ENCODE measurements around the gene ZDHHC14.

The ZDHHC14 gene

DNA sequence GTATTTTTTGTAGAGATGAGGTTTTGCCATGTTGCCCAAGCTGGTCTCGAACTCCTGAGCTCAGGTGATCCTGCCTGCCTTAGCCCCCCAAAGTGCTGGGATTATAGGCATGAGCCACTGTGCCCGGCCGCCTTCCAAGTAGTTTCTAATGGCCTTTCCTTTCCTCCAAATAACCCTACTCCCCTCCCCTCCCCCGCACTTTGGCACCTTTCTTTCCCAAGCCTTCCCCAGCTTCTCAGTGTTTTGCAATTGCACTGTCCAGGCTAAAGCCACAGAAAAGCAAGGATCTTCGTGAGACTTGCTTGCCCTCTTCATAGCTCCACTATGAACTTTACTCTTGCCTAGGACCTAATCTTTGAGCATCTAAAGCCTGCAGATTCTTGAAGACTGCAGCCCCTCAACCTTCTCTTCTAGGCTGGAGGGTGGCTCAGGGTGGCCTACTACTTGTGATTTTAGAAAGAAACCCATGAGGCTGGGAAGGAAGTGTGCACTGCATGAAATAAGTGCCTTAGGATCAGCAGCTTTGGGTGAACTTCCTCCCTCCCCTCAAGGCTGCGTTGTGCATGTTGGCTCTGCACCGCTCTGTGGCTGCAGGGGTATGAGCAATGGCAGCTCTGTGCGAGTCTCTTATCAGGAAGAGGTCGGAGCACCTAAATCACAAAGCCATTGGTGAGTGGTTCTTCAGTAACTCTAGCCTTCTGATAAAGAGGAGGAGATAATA lies 289.6 kb downstream of the ZDHHC14 start:
- DNase-seq (ENCODE audit: low spot score in 2 of 2) (no peak), ATAC-seq (ENCODE audit: low read depth) (no peak)
- H3K27me3 Mint-ChIP-seq, result no peaks in the 10 kb centered on the region
- H3K27ac Mint-ChIP-seq, result no peak overlapping the region
- peaks cover 9% of the 10 kb centered on the region for H3K36me3 Mint-ChIP-seq
- no peak overlapping the region for H3K4me3 Mint-ChIP-seq
- no peaks in the 10 kb centered on the region for H3K9me3 Mint-ChIP-seq
- peaks cover 6% of the 10 kb centered on the region for H3K4me1 Mint-ChIP-seq

DNA sequence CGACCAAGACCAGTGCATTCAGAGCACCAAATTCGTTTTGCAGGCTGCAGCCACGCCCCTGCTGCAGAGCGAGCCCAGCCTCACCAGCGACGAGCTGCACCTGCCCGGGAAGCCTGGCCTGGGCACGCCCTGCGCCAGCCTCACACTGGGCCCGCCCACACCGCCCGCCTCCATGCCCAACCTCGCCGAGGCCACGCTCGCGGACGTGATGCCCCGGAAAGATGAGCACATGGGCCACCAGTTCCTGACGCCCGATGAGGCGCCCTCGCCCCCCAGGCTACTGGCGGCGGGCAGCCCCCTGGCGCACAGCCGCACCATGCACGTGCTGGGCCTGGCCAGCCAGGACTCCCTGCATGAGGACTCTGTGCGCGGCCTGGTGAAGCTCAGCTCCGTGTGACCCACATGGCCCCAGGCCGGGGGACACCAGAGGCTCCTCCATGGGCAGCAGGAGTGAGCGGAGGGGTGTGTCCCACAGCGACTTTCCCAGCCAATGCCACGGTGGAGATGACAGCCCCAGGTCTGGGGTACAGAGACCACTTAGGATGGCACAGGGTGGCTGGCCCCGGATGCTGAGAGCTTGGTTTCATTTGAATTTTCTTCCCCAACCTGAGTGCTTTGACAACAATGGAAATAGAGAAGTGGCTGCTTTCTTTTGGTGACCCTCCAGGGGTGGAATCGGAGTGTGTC lies 291.9 kb downstream of the ZDHHC14 start:
- DNase-seq (ENCODE audit: low spot score in 2 of 2) (no peak), ATAC-seq (ENCODE audit: low read depth) (no peak)
- Mint-ChIP-seq H3K9me3 (no peaks in the 10 kb centered on the region), H3K4me3 (no peak overlapping the region), H3K27me3 (no peaks in the 10 kb centered on the region), H3K4me1 (peaks cover under 1% of the 10 kb centered on the region), H3K27ac (no peak overlapping the region), H3K36me3 (peaks cover 14% of the 10 kb centered on the region)

DNA sequence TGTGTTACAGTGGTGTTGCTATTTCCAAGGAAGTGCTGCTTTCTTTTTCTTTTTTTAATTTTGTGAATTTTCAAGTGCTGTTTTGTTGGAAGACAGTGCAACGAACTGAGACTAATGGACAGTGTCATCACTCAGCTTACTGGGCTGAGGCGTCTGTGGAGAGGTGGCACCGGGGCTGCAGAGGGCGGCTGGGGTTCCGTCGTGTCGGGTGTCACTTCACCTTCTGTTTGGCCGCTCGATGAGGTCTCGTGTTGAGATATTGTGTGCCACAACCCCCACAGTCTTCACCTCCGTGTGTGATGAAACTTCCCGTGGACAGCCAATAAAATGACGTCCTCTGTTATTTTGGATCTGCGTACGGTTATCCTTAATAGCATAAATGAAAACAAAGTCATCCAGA lies 292.6 kb downstream of the ZDHHC14 start:
- DNase-seq (ENCODE audit: low spot score in 2 of 2), result no peak
- Mint-ChIP-seq H3K27me3 (no peaks in the 10 kb centered on the region), H3K4me1 (no peaks in the 10 kb centered on the region), H3K27ac (no peak overlapping the region), H3K9me3 (no peaks in the 10 kb centered on the region), H3K36me3 (peaks cover 14% of the 10 kb centered on the region), H3K4me3 (no peak overlapping the region)
- ATAC-seq (ENCODE audit: low read depth), result no peak

DNA sequence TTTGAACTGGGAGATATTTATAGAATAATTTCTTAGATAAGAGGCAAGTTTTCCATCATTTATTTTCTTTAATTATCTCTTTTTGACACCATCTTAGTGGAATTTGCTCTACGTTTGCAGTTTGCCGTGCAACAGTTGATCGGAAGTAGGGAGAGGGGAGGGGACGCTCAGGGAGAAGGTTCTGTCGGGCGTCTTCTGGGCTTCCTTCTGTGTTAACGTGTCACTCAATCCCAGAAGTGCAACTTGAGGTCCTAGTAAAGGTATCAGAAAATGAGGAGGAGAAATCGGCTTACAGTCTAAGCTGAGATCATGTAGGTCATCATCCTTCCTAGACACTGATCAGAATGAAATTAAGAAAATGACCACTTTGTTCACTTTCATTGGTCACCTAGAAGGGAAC lies 293.1 kb downstream of the ZDHHC14 start:
- Mint-ChIP-seq H3K4me1 (no peaks in the 10 kb centered on the region), H3K9me3 (no peaks in the 10 kb centered on the region), H3K27me3 (no peaks in the 10 kb centered on the region), H3K4me3 (no peak overlapping the region), H3K27ac (no peak overlapping the region), H3K36me3 (peaks cover 13% of the 10 kb centered on the region)
- ATAC-seq (ENCODE audit: low read depth) (no peak), DNase-seq (ENCODE audit: low spot score in 2 of 2) (no peak)

DNA sequence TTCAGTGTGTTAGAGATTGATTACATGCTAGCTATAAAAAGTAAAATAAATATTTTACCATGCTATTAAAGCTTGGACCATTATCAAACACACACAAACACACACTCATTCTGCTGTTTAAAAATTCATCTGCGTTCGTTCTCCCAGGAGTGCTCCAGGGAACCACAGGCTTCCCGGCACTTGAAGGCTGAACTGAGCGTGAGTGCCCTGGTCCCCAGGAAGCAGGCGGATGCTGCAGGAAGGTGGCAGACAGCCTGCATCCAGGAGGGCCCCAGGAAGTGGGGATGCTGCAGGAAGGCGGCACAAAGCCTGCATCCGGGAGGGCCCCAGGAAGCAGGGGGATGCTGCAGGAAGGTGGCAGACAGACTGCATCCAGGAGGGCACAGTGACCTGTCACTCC lies 294.8 kb downstream of the ZDHHC14 start:
- no peak for ATAC-seq (ENCODE audit: low read depth)
- DNase-seq (ENCODE audit: low spot score in 2 of 2), result no peak
- H3K4me1 Mint-ChIP-seq, result no peaks in the 10 kb centered on the region
- no peak overlapping the region for H3K27ac Mint-ChIP-seq
- peaks cover 13% of the 10 kb centered on the region for H3K36me3 Mint-ChIP-seq
- H3K9me3 Mint-ChIP-seq, result no peaks in the 10 kb centered on the region
- H3K27me3 Mint-ChIP-seq, result no peaks in the 10 kb centered on the region
- H3K4me3 Mint-ChIP-seq, result no peak overlapping the region

DNA sequence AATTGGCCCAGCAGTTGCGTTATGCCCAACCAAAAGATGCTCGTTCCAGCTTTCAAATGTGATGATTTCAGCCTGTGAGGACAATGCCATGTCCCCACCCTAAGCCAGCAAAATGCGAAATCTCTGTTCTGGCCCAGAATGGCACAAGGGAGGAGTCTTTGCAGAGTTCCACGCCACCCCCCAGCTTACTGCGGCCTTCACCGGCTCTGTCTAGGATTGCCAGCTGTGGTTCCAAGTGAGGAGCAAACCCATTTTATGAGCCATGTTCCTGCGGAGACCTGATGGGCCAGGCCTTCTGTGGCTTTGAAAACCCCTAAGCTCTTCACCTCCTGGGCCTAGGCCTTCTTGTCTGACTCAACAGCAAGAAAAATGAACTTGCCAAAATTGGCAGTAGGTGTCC lies 295.3 kb downstream of the ZDHHC14 start:
- Mint-ChIP-seq H3K27ac (no peak overlapping the region), H3K4me1 (no peaks in the 10 kb centered on the region), H3K9me3 (no peaks in the 10 kb centered on the region), H3K27me3 (no peaks in the 10 kb centered on the region), H3K4me3 (no peak overlapping the region), H3K36me3 (peaks cover 13% of the 10 kb centered on the region)
- DNase-seq (ENCODE audit: low spot score in 2 of 2), result no peak
- ATAC-seq (ENCODE audit: low read depth), result no peak

DNA sequence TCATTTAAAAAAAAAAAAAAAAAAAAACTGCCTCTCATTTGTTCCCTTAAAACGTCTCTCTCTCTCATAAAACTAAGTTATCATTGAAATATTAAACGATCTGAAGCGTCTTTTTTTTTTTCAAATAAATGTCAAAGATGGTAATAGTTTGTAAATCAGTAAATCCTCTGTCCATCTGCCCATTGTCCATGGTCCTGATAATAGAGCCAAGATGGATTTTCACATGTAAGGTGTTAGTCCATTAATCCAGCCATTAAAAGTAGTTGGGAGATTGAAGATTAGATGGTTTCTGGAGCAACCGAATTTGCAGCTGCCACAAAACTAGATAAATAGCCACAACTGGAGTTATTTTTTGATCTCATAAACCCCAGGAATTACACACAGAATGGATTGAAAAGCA lies 296.2 kb downstream of the ZDHHC14 start:
- no peak overlapping the region for H3K4me3 Mint-ChIP-seq
- H3K4me1 Mint-ChIP-seq, result no peaks in the 10 kb centered on the region
- H3K9me3 Mint-ChIP-seq, result no peaks in the 10 kb centered on the region
- no peaks in the 10 kb centered on the region for H3K27me3 Mint-ChIP-seq
- peaks cover 9% of the 10 kb centered on the region for H3K36me3 Mint-ChIP-seq
- ATAC-seq (ENCODE audit: low read depth), result no peak
- no peak overlapping the region for H3K27ac Mint-ChIP-seq
- no peak for DNase-seq (ENCODE audit: low spot score in 2 of 2)

DNA sequence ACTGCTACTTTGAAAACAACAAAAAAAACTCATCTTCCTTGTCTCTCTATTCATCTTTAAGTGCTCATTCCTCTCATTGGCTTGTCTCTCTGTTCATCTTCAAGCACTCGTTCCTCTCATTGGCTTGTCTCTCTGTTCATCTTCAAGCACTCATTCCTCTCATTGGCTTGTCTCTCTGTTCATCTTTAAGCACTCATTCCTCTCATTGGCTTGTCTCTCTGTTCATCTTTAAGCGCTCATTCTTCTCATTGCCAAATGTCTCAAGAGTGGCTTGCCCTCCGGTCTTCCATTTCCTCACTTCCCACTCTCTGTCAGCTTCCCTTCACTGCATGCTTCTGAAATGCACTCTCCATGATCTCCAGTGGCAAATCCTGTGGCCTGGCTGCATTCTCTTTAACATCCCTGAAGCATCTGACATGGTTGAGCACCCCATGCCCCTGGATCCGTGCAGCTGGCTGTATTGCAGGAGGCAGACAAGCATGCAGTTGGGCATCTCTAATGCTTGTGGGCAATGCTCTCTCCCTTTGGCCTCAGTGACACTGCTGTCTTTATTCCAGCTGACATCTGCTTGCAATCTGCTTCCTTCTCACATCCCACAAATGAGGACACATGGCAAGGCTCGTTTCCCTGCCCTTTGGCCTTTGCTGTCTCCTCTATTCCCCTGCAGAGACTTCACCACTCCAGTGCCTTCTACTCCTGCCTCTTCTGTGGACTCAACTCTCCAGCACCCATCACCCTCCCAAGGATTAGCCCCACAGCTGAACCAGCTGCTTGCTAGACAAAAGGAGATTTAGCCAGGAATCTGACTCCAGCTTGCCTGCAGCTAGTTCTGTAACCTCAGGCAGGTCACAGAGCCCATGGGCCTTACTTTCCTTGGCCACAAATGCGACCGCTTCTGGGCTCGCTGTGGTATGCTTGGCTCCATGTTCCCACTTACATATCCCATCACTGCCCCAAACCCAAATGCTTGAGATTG lies 298.9 kb downstream of the ZDHHC14 start:
- no peaks in the 10 kb centered on the region for H3K27me3 Mint-ChIP-seq
- no peaks in the 10 kb centered on the region for H3K4me1 Mint-ChIP-seq
- peaks cover 7% of the 10 kb centered on the region for H3K36me3 Mint-ChIP-seq
- no peaks in the 10 kb centered on the region for H3K9me3 Mint-ChIP-seq
- no peak overlapping the region for H3K4me3 Mint-ChIP-seq
- ATAC-seq (ENCODE audit: low read depth) (no peak), DNase-seq (ENCODE audit: low spot score in 2 of 2) (no peak)
- no peak overlapping the region for H3K27ac Mint-ChIP-seq

DNA sequence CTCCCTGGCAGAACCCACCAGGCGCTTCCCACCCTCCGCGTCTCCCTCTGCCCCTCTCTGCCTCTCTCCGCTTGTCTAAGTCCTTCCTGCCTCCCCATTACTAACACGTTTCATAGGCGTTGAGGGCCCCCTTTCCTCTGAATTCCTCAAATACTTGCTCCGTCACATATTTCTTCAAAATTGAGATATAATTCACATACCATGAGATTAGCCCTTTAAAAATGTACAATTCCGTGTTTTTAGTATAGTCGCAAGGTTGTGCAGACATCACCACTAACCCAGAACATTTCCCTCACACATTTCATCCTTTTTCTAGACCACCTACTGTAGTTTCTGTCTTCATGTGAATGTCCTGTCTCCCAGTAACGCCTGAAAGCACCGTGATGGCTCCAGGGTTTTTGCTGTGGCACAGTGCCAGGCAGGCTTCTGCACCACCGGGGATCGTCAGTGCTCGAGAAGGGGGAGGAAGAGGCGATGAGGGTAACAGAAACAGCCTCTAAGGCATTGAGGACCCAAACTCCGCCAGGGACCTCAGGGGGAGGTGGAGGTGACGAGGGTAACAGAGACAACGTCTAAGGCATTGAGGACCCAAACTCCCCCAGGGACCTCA lies 300.2 kb downstream of the ZDHHC14 start:
- Mint-ChIP-seq H3K9me3 (no peaks in the 10 kb centered on the region), H3K4me3 (no peak overlapping the region), H3K4me1 (no peaks in the 10 kb centered on the region), H3K27me3 (no peaks in the 10 kb centered on the region), H3K27ac (no peak overlapping the region), H3K36me3 (peaks cover 5% of the 10 kb centered on the region)
- DNase-seq (ENCODE audit: low spot score in 2 of 2), result no peak
- no peak for ATAC-seq (ENCODE audit: low read depth)

DNA sequence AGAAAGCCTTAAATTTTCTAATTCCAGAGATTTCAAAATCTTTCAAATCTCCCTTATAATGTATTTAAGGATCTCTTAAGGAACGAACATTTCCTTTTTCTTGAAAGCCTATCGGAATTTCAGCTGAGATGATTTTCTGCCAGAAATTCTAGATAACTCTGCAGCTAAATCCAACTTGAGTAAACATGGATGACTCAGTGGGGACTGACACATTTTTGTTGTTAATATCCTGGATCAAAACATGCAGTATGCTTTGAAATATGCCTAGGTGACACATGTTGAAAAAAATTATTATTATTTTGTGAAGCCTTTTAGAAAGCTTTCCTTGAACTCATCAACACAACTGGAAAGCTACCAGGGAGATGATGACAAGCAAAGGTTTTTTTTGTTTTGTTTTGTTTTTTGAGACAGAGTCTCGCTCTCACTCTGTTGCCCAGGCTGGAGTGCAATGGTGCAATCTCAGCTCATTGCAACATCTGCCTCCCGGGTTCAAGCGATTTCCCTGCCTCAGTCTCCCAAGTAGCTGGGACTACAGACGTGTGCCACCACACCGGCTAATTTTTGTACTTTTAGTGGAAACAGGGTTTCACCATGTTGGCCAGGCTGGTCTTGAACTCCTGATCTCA lies 302.0 kb downstream of the ZDHHC14 start:
- H3K9me3 Mint-ChIP-seq, result no peaks in the 10 kb centered on the region
- ATAC-seq (ENCODE audit: low read depth) (no peak), DNase-seq (ENCODE audit: low spot score in 2 of 2) (no peak)
- H3K36me3 Mint-ChIP-seq, result peaks cover 1% of the 10 kb centered on the region
- no peak overlapping the region for H3K4me3 Mint-ChIP-seq
- H3K27ac Mint-ChIP-seq, result no peak overlapping the region
- peaks cover 2% of the 10 kb centered on the region for H3K4me1 Mint-ChIP-seq
- peaks cover 2% of the 10 kb centered on the region for H3K27me3 Mint-ChIP-seq

DNA sequence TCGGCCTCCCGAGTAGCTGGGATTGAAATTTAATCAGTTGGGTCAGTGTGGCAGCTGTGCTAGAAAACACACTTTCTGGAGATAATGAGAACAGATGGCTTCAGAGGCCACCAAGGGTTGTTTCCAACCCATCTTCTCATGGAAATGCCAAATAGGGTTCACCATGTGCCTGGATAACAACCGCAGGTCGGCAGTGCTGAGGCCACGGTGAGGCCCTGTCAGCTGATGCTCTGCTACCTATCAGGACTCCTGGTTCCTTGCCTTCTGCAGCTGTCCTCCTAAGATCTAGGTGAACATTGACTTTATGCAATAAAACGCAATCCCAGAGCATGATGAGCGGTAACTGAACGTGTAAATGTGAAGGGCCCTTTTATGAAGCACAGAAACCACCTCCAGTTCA lies 302.7 kb downstream of the ZDHHC14 start:
- Mint-ChIP-seq H3K27ac (no peak overlapping the region), H3K36me3 (peaks cover 2% of the 10 kb centered on the region), H3K9me3 (no peaks in the 10 kb centered on the region), H3K4me1 (peaks cover 2% of the 10 kb centered on the region), H3K4me3 (no peak overlapping the region), H3K27me3 (peaks cover 2% of the 10 kb centered on the region)
- no peak for ATAC-seq (ENCODE audit: low read depth)
- DNase-seq (ENCODE audit: low spot score in 2 of 2), result no peak

DNA sequence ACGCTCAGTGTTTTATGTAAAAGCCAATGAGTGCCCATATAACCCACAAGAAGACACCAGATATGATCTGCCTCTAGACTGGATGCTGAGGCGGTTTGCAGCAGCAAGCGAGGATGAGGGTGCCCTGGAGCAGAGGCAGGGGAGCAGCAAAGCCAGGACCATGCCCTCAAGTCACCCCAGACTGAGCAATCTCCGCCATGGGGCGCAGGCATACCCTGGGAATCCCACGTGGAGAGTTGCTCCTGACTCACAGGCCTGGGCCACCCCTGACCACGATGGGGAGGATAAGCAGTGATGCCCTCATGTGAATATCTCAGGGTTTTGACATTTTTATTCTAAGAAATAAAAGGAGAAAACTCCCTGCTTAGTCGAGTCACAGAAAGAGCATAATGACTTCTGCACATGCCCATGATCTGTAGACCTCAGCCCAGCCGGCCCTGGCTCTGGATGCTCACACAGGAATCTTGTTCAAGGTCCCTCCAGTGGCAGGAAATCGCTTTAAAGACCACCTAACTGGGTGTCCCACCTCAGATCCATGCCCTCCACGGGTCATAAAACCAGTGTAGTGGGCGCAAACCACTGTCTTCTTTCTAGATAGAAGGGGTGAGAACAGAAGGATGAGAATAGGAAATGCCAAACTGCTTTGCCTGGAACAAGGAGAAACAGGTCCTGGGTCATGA lies 303.8 kb downstream of the ZDHHC14 start:
- Mint-ChIP-seq H3K27me3 (peaks cover 4% of the 10 kb centered on the region), H3K36me3 (peaks cover 2% of the 10 kb centered on the region), H3K9me3 (no peaks in the 10 kb centered on the region), H3K4me1 (peaks cover 2% of the 10 kb centered on the region), H3K27ac (no peak overlapping the region), H3K4me3 (no peak overlapping the region)
- ATAC-seq (ENCODE audit: low read depth), result no peak
- DNase-seq (ENCODE audit: low spot score in 2 of 2), result no peak

DNA sequence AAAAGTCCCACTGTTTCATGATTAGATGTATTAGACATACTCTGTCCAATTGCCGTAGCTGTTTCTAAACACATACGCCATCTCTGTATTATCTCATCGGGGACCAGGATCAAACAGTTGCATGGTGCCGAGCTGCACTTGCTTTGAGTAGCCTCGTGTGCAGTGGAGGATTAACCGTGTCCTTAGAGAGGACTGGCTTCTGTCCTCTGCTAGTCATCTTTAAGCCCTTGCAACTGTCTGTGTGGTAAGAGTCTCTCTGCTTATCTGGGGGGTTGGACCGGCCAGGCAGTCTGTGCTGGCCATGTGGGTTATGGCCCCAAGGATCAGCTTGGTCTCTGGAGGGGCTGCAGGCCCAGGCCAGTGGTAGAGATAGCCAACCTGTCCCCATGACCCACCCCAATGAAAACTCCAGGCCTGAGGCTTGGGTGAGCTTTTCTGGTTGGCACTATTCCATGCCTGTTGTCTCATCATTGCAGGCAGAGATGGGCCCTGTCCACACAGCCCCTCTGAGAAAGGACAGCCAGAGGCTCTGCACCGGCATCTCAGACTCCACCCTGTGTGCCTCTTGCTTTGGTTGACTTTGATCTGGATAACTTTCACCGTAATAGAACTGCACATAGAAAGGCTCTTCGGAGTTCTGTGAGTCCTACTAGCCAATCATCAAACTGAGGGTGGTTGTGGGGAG lies 304.7 kb downstream of the ZDHHC14 start:
- Mint-ChIP-seq H3K36me3 (peaks cover 2% of the 10 kb centered on the region), H3K9me3 (no peaks in the 10 kb centered on the region), H3K4me1 (peaks cover 2% of the 10 kb centered on the region), H3K4me3 (no peak overlapping the region), H3K27me3 (peaks cover 6% of the 10 kb centered on the region), H3K27ac (no peak overlapping the region)
- DNase-seq (ENCODE audit: low spot score in 2 of 2), result no peak
- no peak for ATAC-seq (ENCODE audit: low read depth)
